Parathyroid adenoma (tissue), 2 donors: ENCODE results near the gene STX8.

Experiments used
- H2AFZ ChIP-seq: fragments of 300-600 bp; sonication (generic); one replicate; pipeline ENCODE4 v1.7.0; 2017; ENCODE audit warnings: antibody characterized with exemption, mild to moderate bottlenecking
- H3K27ac ChIP-seq: fragments of 300-600 bp; sonication (generic); one replicate; pipeline ENCODE4 v1.7.0; 2017
- H3K27me3 ChIP-seq: fragments of 300-600 bp; sonication (generic); one replicate; pipeline ENCODE4 v1.7.0; 2017; ENCODE audit warnings: low read length; ENCODE audit not compliant: control insufficient read depth, insufficient read depth
- H3K36me3 ChIP-seq: fragments of 300-600 bp; sonication (generic); one replicate; pipeline ENCODE4 v1.7.0; 2017; ENCODE audit warnings: low read length; ENCODE audit not compliant: control insufficient read depth, insufficient read depth
- H3K4me1 ChIP-seq: fragments of 300-600 bp; sonication (generic); one replicate; pipeline ENCODE4 v1.7.0; 2017; ENCODE audit warnings: control low read depth
- H3K4me2 ChIP-seq: fragments of 300-600 bp; sonication (generic); one replicate; pipeline ENCODE4 v1.7.0; 2017; ENCODE audit warnings: low read length
- H3K4me3 ChIP-seq: fragments of 300-600 bp; sonication (generic); one replicate; pipeline ENCODE4 v1.7.0; 2017; ENCODE audit warnings: low read depth, low read length
- H3K79me2 ChIP-seq: fragments of 300-600 bp; sonication (generic); one replicate; pipeline ENCODE4 v1.7.0; 2017; ENCODE audit warnings: control low read depth
- H3K9ac ChIP-seq: fragments of 300-600 bp; sonication (generic); one replicate; pipeline ENCODE4 v1.7.0; 2017; ENCODE audit warnings: mild to moderate bottlenecking
- H3K9me3 ChIP-seq: fragments of 300-600 bp; sonication (generic); one replicate; pipeline ENCODE4 v1.7.0; 2017; ENCODE audit warnings: low read length; ENCODE audit not compliant: control insufficient read depth
- CTCF ChIP-seq: fragments of 300-600 bp; sonication (generic); IDR thresholded peaks from one replicate; pipeline ENCODE4 v1.7.0; 2017; ENCODE audit warnings: antibody characterized with exemption, mild to moderate bottlenecking
- donor health status: primary hyperparathyroidism.

STX8 gene

GRCh38 chr17:9208381-9209105, 367.1 kb downstream of the STX8 start:
- H3K27ac ChIP-seq: no peak overlapping the region
- no peaks in the 10 kb centered on the region for H3K36me3 ChIP-seq
- no peak overlapping the region for H3K4me2 ChIP-seq
- no peaks in the 10 kb centered on the region for H3K4me1 ChIP-seq
- no peak overlapping the region for H3K9ac ChIP-seq
- TF ChIP-seq CTCF: no peak
- H3K4me3 ChIP-seq: no peak overlapping the region
- H3K79me2 ChIP-seq: no peaks in the 10 kb centered on the region
- no peaks in the 10 kb centered on the region for H3K27me3 ChIP-seq
- H3K9me3 ChIP-seq: no peaks in the 10 kb centered on the region
- H2AFZ ChIP-seq: no peak overlapping the region

GRCh38 chr17:9206741-9207332, 368.8 kb downstream of the STX8 start:
- Histone ChIP-seq H3K27ac (no peak overlapping the region), H3K4me2 (no peak overlapping the region), H3K27me3 (no peaks in the 10 kb centered on the region), H2AFZ (no peak overlapping the region), H3K79me2 (no peaks in the 10 kb centered on the region), H3K36me3 (no peaks in the 10 kb centered on the region), H3K9ac (no peak overlapping the region), H3K9me3 (no peaks in the 10 kb centered on the region), H3K4me1 (no peaks in the 10 kb centered on the region), H3K4me3 (no peak overlapping the region)
- TF ChIP-seq CTCF: no peak

- Histone ChIP-seq H3K79me2 (no peaks in the 10 kb centered on the region), H3K4me1 (no peaks in the 10 kb centered on the region), H3K4me3 (no peak overlapping the region), H2AFZ (no peak overlapping the region), H3K36me3 (no peaks in the 10 kb centered on the region), H3K27ac (no peak overlapping the region), H3K27me3 (no peaks in the 10 kb centered on the region), H3K9me3 (no peaks in the 10 kb centered on the region), H3K9ac (no peak overlapping the region), H3K4me2 (no peak overlapping the region)
- no peak for TF ChIP-seq CTCF
These were observed 369.3 kb downstream of the STX8 start for GRCh38 chr17:9206410-9206703.

- Histone ChIP-seq H3K79me2 (no peaks in the 10 kb centered on the region), H3K27ac (no peak overlapping the region), H3K4me1 (no peaks in the 10 kb centered on the region), H3K27me3 (no peaks in the 10 kb centered on the region), H3K4me3 (no peak overlapping the region), H2AFZ (no peak overlapping the region), H3K4me2 (no peak overlapping the region), H3K36me3 (no peaks in the 10 kb centered on the region), H3K9me3 (no peaks in the 10 kb centered on the region), H3K9ac (no peak overlapping the region)
- no peak for TF ChIP-seq CTCF
These were observed 369.9 kb downstream of the STX8 start for GRCh38 chr17:9205520-9206409.
